GM12873 (cell line): ENCODE results near the gene FLT4.

Experiments
- TF ChIP-seq, protein P1 (sequence below): IDR thresholded peaks from 2 replicates; pipeline ENCODE4 v1.5.1; 2012; ENCODE audit warnings: low read depth, mild to moderate bottlenecking, moderate library complexity, low read length, control low read depth; ENCODE audit not compliant: insufficient read depth; ENCODE audit errors: missing control alignments

Gene FLT4

DNA sequence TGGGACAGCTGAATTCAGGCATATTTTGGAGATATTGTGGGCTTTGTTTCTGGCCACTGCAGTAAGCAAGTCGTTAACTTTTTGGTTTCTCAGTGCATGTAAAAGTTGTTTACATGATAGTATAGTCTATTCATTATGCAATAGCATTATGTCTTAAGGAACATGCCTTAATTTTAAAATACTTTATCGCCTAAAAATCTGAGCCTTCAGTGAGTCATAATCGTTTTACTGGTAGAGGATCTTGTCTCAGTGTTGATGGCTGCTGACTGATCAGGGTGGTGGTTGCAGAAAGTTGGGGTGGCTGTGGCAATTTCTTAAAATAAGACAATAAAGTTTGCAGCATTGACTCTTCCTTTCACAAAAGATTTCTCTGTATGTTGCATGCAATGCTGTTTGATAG, 63.2 kb downstream of the FLT4 start:
- TF ChIP-seq, protein P1, sequence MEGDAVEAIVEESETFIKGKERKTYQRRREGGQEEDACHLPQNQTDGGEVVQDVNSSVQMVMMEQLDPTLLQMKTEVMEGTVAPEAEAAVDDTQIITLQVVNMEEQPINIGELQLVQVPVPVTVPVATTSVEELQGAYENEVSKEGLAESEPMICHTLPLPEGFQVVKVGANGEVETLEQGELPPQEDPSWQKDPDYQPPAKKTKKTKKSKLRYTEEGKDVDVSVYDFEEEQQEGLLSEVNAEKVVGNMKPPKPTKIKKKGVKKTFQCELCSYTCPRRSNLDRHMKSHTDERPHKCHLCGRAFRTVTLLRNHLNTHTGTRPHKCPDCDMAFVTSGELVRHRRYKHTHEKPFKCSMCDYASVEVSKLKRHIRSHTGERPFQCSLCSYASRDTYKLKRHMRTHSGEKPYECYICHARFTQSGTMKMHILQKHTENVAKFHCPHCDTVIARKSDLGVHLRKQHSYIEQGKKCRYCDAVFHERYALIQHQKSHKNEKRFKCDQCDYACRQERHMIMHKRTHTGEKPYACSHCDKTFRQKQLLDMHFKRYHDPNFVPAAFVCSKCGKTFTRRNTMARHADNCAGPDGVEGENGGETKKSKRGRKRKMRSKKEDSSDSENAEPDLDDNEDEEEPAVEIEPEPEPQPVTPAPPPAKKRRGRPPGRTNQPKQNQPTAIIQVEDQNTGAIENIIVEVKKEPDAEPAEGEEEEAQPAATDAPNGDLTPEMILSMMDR = no peak

DNA sequence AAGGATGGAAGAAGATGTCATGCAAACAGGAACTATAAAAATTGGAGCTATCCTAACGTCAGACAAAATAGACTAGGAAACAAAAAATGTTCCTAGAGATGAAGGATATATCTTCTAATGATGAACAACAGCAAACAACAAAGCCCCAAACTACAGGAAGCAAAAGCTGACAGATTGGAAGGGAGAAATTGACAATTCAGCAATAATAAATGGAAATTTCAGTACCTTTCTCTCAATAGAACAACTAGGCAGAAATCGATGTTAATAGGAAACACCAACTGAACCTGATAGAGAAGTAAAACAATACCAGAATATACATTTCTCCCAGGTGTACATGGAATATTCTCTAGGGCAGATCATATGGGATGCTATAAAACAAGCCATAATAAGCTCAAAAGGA, 65.7 kb downstream of the FLT4 start:
- TF ChIP-seq, protein P1 = no peak

DNA sequence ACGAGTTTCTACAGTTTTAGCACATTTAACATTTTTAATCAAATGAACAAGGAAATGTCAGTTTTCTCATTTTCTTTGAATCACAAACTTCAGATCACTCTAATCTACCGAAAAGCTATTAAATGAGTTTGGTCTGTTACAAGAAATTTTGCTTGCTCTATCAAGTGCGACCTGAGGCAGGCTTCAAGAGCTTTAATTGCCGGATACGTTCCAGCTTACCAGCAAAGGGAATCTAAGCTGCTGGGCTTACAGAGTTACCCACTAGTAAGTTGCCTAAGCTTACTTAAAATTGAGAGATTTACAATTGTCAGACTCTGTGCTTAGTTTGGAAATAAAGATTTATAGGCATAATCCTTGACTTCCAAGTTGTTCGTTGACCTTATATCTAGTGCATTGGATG, 68.7 kb downstream of the FLT4 start:
- TF ChIP-seq, protein P1 = no peak

DNA sequence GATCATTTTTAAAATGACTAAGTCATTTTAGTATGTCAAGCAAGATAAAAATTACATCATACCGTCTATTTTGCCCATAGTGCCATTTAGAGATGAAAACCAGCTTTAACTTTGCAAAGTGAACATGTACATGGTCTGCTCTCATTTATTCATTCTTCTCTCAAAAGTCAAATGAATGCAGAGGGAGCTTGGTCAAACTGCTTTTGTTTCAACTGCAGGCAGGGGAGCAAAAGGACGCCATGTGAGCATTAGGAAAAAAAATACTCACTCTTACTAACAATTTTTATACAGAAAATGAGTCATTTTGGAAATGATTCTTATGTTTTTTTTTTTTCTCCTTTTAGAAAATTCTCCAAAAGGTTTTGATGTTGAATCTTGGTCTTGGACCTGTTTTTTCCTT, 73.8 kb downstream of the FLT4 start:
- TF ChIP-seq, protein P1 = no peak

DNA sequence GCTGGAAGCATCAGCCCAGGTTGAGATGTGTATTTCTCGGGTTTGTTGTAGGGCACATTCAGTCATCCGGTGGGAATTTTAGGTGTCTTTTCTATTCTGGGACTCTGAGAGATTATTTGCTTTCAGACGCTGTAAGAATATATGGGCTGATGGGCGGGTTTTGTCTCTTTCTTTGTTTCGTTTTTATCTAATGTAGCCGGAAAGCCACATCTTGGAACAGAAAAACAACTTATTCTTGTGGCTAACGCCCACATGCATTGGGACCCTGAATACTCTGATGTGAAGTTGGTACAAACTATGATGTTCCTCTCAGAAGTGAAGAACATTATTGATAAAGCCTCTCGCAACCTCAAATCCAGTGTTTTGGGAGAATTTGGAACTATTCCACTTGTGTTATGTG, 80.5 kb downstream of the FLT4 start:
- TF ChIP-seq, protein P1 = no peak

DNA sequence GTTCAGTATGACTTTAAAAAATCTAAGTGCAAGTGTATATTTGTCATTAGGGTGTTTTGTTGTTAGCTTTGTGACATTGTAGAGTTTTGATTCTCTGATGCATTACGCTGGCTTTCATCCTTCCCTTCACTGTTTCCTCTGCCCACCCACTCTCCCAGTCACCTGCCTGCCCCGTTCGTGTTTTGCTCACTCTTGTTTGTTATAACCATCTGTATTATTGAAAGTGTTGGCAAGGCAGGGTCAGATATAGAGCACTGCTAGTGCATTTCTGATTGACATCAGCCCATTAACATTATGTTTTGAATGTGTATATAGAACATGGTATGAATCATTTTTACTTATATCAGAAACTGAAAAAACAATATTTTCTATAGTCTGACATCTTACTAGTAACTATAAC, 85.4 kb downstream of the FLT4 start:
- TF ChIP-seq, protein P1 = no peak

DNA sequence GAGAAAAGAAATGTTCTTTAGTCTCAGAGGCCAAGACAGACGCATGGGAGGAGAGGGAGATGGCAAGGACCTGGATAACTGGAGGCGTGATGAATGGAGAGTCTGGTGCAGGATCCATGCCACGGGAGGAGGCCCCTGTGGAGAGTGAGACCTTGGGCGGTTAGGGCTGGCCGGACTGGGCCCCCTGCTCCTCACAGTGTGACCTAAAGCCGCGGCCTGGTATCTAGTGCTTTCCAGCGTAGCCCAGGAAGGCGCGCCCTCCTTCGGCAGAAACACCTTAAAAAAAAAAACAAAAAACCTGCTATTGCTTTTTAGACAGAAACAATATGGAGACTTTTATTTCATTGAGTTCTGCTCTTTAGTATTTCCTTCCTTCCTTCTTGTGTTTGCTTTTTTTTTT, 91.2 kb downstream of the FLT4 start:
- TF ChIP-seq, protein P1 = no peak
